Nephron progenitor cell (in vitro differentiated cells): ENCODE measurements around the gene SCMH1.

ENCODE experiments used
- DNase-seq: peaks from one replicate; pipeline ENCODE4 v3.0.0; 2021
- H3K27ac Mint-ChIP-seq: 2 replicates; pipeline ENCODE4 v1.8.0; 2021; ENCODE audit warnings: mild to moderate bottlenecking, moderate library complexity, mixed read lengths
- H3K27me3 Mint-ChIP-seq: 2 replicates; pipeline ENCODE4 v1.8.0; 2021; ENCODE audit warnings: mild to moderate bottlenecking, low read depth, mixed read lengths; ENCODE audit not compliant: poor library complexity
- H3K36me3 Mint-ChIP-seq: 2 replicates; pipeline ENCODE4 v1.8.0; 2021; ENCODE audit warnings: low read depth, mixed read lengths
- H3K4me1 Mint-ChIP-seq: 2 replicates; pipeline ENCODE4 v1.8.0; 2021; ENCODE audit warnings: mixed read lengths
- H3K4me3 Mint-ChIP-seq: 2 replicates; pipeline ENCODE4 v1.8.0; 2021; ENCODE audit warnings: mild to moderate bottlenecking, moderate library complexity, mixed read lengths
- H3K9me3 Mint-ChIP-seq: 2 replicates; pipeline ENCODE4 v1.8.0; 2021; ENCODE audit warnings: mild to moderate bottlenecking, moderate library complexity, mixed read lengths
- CTCF ChIP-seq: fragments of 200-600 bp; sonication (generic); IDR thresholded peaks from 2 replicates; pipeline ENCODE4 v1.5.0; 2021; ENCODE audit warnings: antibody characterized with exemption

The SCMH1 gene

GRCh38 chr1:40977716-40978115, 264.4 kb downstream of the SCMH1 start:
- H3K27ac Mint-ChIP-seq, result no peak overlapping the region
- H3K27me3 Mint-ChIP-seq, result peaks cover 16% of the 10 kb centered on the region
- no peak for TF ChIP-seq CTCF
- DNase-seq, result no peak
- H3K36me3 Mint-ChIP-seq, result no peaks in the 10 kb centered on the region
- H3K9me3 Mint-ChIP-seq, result no peaks in the 10 kb centered on the region
- peaks cover 24% of the 10 kb centered on the region for H3K4me1 Mint-ChIP-seq
- H3K4me3 Mint-ChIP-seq, result no peak overlapping the region
